Measurements from ENCODE around the gene CCP110.

DNA sequence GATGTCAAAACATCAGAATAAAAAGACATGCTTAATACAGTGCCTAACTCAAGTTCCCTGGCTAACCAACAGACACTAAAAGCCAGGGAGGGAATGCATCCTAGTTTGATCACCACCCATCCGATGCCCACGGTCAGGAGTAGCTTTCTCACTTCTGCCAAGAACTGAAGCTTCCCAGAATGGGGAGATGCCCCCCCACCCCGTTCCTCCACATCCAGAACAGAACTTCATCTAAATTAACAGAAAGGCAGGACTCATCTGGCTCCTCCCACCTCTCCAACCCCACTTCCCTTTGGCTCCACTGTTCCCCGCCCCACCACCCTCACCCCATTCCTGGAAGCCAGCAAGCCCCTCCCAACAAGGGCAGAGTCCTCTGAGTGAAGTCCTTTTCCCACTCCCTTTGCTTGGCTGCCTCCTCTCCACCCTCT is 35.5 kb upstream of the CCP110 start:
- no peak for TF ChIP-seq YY1 (IDR thresholded peaks at IDR 0.05; ENCODE audit: insufficient read depth, insufficient read length)
- TF ChIP-seq SUZ12 (IDR thresholded peaks at IDR 0.05; ENCODE audit: extremely low read depth, insufficient read depth, insufficient read length): no peak
- TF ChIP-seq ZNF274 (IDR thresholded peaks at IDR 0.05; ENCODE audit: low read depth, low read length): no peak

All from NT2/D1 (cell line).